Mucosa of descending colon (tissue), 3 donors: Measurements from ENCODE around the gene KCNK6. TPM values are rescaled to one million over a fixed set of nuclear protein-coding genes. Genes with fewer than 3 reads are reported as not detected.

ENCODE experiments used
- ATAC-seq: fragments of 200-7000 bp; cut with Tn5 transposase; one replicate; pipeline ENCODE4 v1.9.1; 2020; ENCODE audit warnings: mild to moderate bottlenecking, moderate library complexity
- DNase-seq, 3 donors: peaks; one replicate each; pipeline ENCODE4 v3.0.0-alpha.2; 2020
- H3K36me3 ChIP-seq: fragments of 200-600 bp; one replicate; pipeline ENCODE4 v1.8.0; 2021; ENCODE audit warnings: low read depth, mild to moderate bottlenecking
- H3K4me1 ChIP-seq: fragments of 200-600 bp; one replicate; pipeline ENCODE4 v1.8.0; 2021; ENCODE audit warnings: low read depth, mild to moderate bottlenecking
- H3K4me3 ChIP-seq: fragments of 200-600 bp; one replicate; pipeline ENCODE4 v1.8.0; 2021; ENCODE audit warnings: mild to moderate bottlenecking
- H3K9me3 ChIP-seq: fragments of 200-600 bp; one replicate; pipeline ENCODE4 v1.8.0; 2021; ENCODE audit warnings: mild to moderate bottlenecking
- intact Hi-C, 2 donors: fragments of 100-400 bp; cut with DNase I in 1 of 2; cut with micrococcal nuclease in 1 of 2; formaldehyde crosslinking; loops; one replicate each; pipeline versions ENCODE4 v1.11.0 to v1.11.1; 2022; cut with DNase I, micrococcal nuclease
- total RNA-seq, 3 donors: library from RNA; stranded (reverse); fragmentation: NEBNext Ultra II Directional in 2 of 3; extraction: Animal tissue kit (Norgen Biotek cat#: 25700) in 2 of 3; gene quantifications; one replicate each; pipeline versions ENCODE4 v1.2.1 to v1.2.4, GENCODE V29; 2021 to 2023
- TF ChIP-seq, protein P1 (sequence below): fragments of 200-600 bp; IDR thresholded peaks from one replicate; pipeline ENCODE4 v1.8.0; 2022; ENCODE audit warnings: antibody characterized with exemption, mild to moderate bottlenecking
- donor health status: DM: no; HTN: no; CAD: no; lungs with moderate emphysema.
- donor health status: DM: no; HTN: no; CAD: no.
- donor health status: DM: no; HTN: yes; CAD: no.

The KCNK6 gene
- total RNA-seq, 3 donors from 2014 or later = 24.8 to 27.8 (median 25.6) TPM

DNA sequence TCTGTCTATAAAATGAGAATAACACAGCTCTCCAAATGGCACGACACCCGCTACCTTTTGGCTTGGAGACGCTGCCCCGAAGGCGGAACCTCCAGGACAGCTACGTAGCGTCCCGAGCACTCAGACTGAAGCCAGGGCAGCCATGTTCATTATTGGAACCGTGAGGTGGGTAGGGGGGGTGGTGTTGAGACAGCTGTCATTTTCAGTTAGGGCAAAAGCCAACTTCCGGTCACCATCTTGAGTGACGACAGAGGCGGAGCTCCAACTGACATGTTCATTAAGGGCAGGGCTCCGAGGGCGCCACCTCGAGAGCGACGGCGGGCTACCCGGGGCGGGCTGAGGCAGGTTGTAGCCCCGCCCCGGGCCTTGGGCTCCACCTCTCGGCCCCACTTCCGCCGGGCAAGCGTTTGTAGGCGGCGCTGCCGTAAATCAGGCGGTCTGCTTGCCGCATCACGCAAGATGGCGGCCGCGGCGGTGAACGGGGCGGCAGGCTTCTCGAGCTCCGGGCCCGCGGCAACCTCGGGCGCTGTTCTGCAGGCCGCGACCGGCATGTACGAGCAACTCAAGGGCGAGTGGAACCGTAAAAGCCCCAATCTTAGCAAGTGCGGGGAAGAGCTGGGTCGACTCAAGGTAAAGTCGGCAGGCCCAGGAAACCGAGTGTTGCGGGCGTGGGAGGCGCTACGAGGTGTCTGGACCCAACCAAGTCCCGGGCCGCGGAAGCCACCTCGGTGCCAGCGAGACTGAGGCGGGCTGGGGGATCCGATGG is 54.9 kb downstream of the KCNK6 start, which contains the start of gene PSMD8:
Gene PSMD8, plus strand, starts transcription at position 240 of the 766 bp plus-strand sequence. Its CDS starts 31 bp downstream, at position 271.
- H3K4me3 ChIP-seq = peak within 1 kb of the TSS; percentile 83
- TF ChIP-seq, protein P1, sequence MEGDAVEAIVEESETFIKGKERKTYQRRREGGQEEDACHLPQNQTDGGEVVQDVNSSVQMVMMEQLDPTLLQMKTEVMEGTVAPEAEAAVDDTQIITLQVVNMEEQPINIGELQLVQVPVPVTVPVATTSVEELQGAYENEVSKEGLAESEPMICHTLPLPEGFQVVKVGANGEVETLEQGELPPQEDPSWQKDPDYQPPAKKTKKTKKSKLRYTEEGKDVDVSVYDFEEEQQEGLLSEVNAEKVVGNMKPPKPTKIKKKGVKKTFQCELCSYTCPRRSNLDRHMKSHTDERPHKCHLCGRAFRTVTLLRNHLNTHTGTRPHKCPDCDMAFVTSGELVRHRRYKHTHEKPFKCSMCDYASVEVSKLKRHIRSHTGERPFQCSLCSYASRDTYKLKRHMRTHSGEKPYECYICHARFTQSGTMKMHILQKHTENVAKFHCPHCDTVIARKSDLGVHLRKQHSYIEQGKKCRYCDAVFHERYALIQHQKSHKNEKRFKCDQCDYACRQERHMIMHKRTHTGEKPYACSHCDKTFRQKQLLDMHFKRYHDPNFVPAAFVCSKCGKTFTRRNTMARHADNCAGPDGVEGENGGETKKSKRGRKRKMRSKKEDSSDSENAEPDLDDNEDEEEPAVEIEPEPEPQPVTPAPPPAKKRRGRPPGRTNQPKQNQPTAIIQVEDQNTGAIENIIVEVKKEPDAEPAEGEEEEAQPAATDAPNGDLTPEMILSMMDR = peak; percentile 36
- H3K9me3 ChIP-seq = no peaks in the 10 kb centered on the region
- DNase-seq (peak; percentile 99 to 100 (median 99)), ATAC-seq (peak; percentile 99)
- intact Hi-C loops = no loop called here
- H3K4me1 ChIP-seq = peaks cover 13% of the 10 kb centered on the region
- peaks cover 5% of the 10 kb centered on the region for H3K36me3 ChIP-seq

DNA sequence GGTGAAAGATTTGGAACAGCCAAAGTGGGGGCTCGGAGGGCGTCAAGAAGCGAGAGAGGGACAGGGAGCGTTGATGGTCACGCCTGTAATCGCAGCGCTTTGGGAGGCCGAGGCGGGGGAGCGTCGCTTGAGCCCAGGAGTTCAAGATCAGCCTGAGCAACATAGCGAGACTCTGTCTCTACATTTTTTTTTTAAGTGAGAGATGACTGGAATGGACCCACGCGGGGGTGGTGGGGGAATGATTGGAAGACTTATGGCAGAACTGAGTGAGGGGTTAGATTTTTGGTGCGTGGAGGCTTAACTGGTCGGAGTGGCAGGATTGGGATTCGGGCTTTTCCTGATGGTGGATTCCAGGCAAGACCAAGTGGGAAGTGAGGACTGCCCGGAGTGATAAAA is 55.5 kb downstream of the KCNK6 start:
- Histone ChIP-seq H3K4me3 (peak overlapping the region; percentile 83), H3K4me1 (peaks cover 13% of the 10 kb centered on the region), H3K36me3 (peaks cover 5% of the 10 kb centered on the region), H3K9me3 (no peaks in the 10 kb centered on the region)
- intact Hi-C loops = no loop called here
- ATAC-seq = peak; percentile 21
- DNase-seq = no peak
- TF ChIP-seq, protein P1 = no peak

DNA sequence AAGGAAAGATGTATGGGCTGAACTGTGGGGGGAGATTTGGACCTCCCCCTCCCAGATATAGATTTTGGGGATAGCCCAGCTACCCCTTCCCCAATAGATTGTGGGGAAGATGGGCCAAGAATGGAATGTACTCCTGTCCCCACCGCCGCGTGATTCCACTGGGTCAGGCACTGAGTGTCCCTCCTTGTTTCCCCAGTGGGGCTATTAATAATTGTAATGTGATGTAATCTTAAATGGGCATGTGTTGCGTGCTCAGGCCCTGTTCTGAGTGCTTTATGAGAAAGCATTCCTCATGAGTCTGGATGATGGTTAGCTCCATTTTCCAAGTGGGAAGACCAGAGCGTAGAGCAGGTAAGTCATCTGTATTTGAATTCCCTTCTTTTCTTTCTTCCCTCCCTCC is 56.1 kb downstream of the KCNK6 start:
- intact Hi-C loops = no loop called here
- Histone ChIP-seq H3K36me3 (peaks cover 5% of the 10 kb centered on the region), H3K4me1 (peaks cover 13% of the 10 kb centered on the region), H3K4me3 (no peak overlapping the region), H3K9me3 (no peaks in the 10 kb centered on the region)
- DNase-seq = no peak
- TF ChIP-seq, protein P1 = no peak
- no peak for ATAC-seq

DNA sequence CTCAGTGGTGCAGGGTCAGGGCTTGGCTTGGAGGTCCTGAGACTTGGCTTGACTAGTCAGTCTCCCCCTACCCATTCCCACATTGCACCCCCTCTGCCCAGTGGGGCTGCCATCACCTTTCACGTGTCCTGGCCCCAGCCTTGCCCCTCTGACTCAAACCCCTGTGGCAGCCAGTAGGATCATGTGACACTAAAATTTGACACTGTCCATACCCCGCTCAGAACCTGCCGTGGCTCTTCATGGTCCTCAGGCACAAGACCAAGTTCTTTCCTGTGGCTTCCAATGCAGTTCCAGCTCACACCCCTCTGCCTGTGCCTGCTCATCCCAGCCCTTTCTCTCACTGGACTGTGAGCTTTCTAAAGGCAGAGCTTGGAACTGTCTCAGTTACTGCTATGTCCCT is 56.9 kb downstream of the KCNK6 start:
- TF ChIP-seq, protein P1 = no peak
- DNase-seq (no peak), ATAC-seq (no peak)
- Histone ChIP-seq H3K4me3 (no peak overlapping the region), H3K9me3 (no peaks in the 10 kb centered on the region), H3K36me3 (peaks cover 5% of the 10 kb centered on the region), H3K4me1 (peaks cover 13% of the 10 kb centered on the region)
- intact Hi-C loops = no loop called here

DNA sequence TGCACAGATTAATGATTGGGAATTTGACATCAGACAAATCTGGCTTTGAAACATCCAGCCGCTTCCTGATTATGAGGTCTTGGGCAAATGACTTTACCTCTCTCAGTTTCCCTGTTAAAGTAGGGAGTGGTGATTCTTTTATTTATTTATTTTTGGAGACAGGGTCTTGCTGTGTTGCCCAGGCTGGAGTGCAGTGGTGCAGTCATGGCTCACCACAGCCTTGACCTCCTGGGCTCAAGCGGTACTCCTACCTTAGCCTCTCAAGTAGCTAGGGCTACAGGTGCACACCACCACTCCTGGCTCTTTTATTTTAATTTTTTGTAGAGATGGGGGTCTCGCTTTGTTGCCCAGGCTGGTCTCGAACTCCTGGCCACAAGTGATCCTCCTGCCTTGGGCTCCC is 57.4 kb downstream of the KCNK6 start:
- Histone ChIP-seq H3K9me3 (no peaks in the 10 kb centered on the region), H3K4me1 (peaks cover 13% of the 10 kb centered on the region), H3K4me3 (no peak overlapping the region), H3K36me3 (peaks cover 7% of the 10 kb centered on the region)
- TF ChIP-seq, protein P1 = no peak
- intact Hi-C loops = no loop called here
- ATAC-seq = no peak
- DNase-seq = no peak
